GM12801 (cell line): ENCODE measurements around the gene LRRC8D.

Experiments
- CTCF ChIP-seq: IDR thresholded peaks from one replicate; pipeline ENCODE4 v1.5.1; 2011; ENCODE audit warnings: control low read depth; ENCODE audit not compliant: insufficient read length; ENCODE audit errors: extremely low read depth

The LRRC8D gene

DNA sequence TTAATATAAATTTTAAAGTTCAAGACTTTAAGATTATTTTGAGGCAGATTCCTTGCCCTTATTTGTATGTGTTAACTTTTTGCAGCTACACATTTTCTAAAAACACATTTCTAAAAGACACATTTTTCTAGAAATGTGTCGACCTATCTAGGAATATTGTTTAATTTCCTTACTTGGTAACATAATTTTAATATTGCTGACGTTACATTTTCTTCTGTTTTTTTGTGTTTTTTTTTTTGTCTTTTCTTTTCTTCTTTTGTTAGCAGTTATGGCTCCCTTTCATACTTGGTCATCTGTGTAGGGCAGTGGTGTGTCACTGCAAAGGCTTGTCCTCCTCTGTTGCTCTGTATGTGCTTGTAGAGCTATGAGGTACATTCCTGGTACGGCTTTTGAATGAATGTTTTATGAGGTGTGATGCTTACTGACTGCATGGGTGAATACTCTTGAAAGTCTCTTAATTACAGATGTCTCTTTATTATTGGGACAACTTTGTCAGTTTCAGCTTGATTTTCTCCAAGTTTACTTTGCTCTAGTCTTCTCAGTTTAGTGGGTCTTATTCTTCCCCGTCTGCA is 30.1 kb downstream of the LRRC8D start:
- TF ChIP-seq CTCF = no peak

DNA sequence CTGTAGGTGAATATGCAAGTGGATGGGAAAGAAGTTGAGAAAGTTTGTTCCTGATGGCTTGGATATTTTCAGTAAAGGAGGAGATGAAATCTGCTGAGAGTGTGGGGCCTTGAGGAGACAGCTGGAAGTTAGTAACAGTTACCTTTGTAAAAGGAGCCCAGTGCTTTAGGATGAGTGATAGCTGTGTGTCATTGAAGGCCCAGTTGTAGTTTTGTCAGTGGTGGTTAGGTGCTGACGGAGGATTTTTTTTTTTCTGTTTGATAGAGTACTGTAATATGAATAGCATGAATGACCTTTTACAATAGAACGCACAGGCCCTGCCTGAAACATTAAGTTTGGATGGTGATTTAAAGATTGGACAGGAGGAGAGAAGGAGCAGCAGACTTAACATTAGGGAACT is 33.3 kb downstream of the LRRC8D start:
- TF ChIP-seq CTCF = no peak

- no peak for TF ChIP-seq CTCF
Measured at GRCh38 chr1:89855413-89856123, 34.7 kb downstream of the LRRC8D start.

GRCh38 chr1:89863165-89863830 is 42.5 kb downstream of the LRRC8D start:
- TF ChIP-seq CTCF = no peak

DNA sequence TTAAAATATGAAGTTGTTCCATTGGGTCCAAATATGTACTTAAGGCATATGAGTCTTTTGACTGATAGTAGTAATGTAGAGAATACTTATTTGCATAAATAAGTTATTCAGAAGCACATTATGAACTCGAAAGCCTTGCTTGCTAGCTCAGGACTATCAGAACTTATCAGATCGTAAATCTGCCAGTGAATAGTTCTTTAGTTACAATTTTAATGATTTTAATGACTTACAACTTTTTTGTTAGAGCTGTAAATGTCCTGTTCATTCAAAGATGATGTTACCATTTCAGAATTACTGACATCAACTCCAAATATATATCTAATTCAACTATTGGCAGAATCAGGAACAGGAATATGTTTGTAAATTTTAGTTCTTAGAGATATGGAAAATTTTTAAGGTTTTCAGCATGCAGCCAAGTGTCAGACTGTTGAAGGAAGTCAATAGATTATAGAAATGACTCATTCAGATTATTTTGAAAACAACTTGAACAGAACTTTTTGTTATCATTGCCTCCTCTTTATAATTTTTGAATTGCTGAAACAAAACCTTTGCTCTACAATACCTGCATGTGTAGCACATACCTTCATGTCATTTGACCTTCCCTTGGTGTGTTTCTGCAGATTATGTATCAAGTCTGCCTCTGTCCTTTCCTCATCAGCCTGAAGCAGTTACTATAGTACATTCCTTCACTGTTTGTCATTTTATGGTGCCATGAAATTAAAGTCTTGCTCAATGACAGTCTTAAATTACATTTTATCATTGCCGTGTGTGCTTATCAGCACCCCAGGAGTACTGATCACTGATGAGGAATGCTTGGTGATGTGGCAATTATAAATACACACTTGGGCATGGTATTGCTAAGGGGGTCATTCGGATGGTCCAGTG is 44.9 kb downstream of the LRRC8D start:
- TF ChIP-seq CTCF = no peak

DNA sequence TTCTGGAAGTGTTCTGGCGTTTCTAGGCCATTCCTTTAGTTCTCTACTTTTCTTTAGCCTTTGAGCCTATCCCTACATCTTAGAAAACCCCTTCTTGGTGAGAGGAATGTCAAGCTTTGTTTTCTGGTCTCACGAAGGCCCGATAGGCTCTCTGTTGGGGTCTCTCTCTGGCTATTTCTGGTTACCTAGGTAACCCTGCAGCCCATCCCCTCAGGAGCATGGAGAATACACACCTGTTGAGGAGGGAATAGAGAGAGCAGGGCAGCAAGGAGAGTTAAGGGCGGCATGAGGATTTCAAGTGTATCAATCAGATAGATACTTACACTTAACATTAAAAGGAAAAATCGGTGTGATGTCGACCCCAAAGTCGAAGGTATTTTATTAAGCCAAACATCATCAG is 45.7 kb downstream of the LRRC8D start:
- no peak for TF ChIP-seq CTCF

GRCh38 chr1:89870998-89871397 is 50.2 kb downstream of the LRRC8D start:
- TF ChIP-seq CTCF = no peak
